ENCODE data around the gene COQ8A. TPM values are rescaled to one million over a fixed set of nuclear protein-coding genes. Genes with fewer than 3 reads are reported as not detected.

COQ8A gene
- polyA plus RNA-seq, 1 donor from 2014 or later, result 13.2 TPM

DNA sequence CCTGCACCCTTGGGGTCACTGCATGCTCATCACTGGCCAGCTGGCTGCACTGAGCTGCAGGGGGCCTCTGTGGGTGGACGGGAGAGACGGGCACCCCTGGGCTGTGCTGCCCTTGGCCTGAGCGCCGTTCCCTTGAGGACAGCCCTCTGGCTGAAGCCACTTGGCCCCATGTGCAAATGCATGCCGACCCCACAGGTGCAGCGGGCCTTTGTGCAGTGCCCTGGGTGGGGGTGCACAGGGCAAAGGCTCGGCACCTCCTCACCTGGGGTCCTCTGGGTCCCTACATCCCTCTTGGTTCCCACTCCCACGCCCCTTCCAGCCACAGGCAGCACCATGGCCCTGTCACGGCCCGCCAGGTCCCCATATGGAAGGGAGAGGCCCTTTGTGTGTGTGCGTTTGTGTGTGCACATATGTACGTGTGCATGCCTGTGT is 41.3 kb downstream of the COQ8A start:
- no peaks in the 10 kb centered on the region for H4K20me1 ChIP-seq (ENCODE audit: insufficient read depth)
- H3K4me2 ChIP-seq (ENCODE audit: low read length), result no peak overlapping the region
- no peak overlapping the region for H3K9ac ChIP-seq (ENCODE audit: low read length)
- no peaks in the 10 kb centered on the region for H3K27me3 ChIP-seq (ENCODE audit: insufficient read depth, low read depth, low read length)
- H3K79me2 ChIP-seq (replicated peaks; ENCODE audit: insufficient read depth, low read length), result no peaks in the 10 kb centered on the region
- no peaks in the 10 kb centered on the region for H3K9me2 ChIP-seq (ENCODE audit: insufficient read depth, low read length)
- no peaks in the 10 kb centered on the region for H3K36me3 ChIP-seq (ENCODE audit: insufficient read depth, low read length)
- no peak for TF ChIP-seq EP300 (conservative IDR thresholded peaks at IDR 0.05; ENCODE audit: poor library complexity, severe bottlenecking)
- no peak for TF ChIP-seq REST (IDR thresholded peaks at IDR 0.05; ENCODE audit: borderline replicate concordance)
- TF ChIP-seq EZH2 (IDR thresholded peaks at IDR 0.05; ENCODE audit: borderline replicate concordance, insufficient read depth, low read length, poor library complexity, severe bottlenecking), result no peak
- no peak for TF ChIP-seq MXI1 (conservative IDR thresholded peaks at IDR 0.05; ENCODE audit: poor library complexity, severe bottlenecking)
- TF ChIP-seq SMC3 (conservative IDR thresholded peaks at IDR 0.05; ENCODE audit: poor library complexity), result no peak
- TF ChIP-seq RAD21 (conservative IDR thresholded peaks at IDR 0.05), result no peak
- no peak for TF ChIP-seq TAF1 (IDR thresholded peaks at IDR 0.05; ENCODE audit: low read depth)
- TF ChIP-seq POLR2AphosphoS5 (IDR thresholded peaks at IDR 0.05), result no peak
- TF ChIP-seq, protein P1, sequence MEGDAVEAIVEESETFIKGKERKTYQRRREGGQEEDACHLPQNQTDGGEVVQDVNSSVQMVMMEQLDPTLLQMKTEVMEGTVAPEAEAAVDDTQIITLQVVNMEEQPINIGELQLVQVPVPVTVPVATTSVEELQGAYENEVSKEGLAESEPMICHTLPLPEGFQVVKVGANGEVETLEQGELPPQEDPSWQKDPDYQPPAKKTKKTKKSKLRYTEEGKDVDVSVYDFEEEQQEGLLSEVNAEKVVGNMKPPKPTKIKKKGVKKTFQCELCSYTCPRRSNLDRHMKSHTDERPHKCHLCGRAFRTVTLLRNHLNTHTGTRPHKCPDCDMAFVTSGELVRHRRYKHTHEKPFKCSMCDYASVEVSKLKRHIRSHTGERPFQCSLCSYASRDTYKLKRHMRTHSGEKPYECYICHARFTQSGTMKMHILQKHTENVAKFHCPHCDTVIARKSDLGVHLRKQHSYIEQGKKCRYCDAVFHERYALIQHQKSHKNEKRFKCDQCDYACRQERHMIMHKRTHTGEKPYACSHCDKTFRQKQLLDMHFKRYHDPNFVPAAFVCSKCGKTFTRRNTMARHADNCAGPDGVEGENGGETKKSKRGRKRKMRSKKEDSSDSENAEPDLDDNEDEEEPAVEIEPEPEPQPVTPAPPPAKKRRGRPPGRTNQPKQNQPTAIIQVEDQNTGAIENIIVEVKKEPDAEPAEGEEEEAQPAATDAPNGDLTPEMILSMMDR (IDR thresholded peaks at IDR 0.05; ENCODE audit: poor library complexity, severe bottlenecking), result no peak
- H3K27ac ChIP-seq (ENCODE audit: low read length), result no peak overlapping the region
- H2AFZ ChIP-seq (ENCODE audit: low read depth, low read length), result no peak overlapping the region
- H3F3A ChIP-seq (ENCODE audit: insufficient read depth, low read length, poor library complexity, severe bottlenecking), result no peaks in the 10 kb centered on the region
- H3K4me3 ChIP-seq (ENCODE audit: low read length), result no peak overlapping the region
- no peaks in the 10 kb centered on the region for H3K9me3 ChIP-seq (ENCODE audit: low read length)

DNA sequence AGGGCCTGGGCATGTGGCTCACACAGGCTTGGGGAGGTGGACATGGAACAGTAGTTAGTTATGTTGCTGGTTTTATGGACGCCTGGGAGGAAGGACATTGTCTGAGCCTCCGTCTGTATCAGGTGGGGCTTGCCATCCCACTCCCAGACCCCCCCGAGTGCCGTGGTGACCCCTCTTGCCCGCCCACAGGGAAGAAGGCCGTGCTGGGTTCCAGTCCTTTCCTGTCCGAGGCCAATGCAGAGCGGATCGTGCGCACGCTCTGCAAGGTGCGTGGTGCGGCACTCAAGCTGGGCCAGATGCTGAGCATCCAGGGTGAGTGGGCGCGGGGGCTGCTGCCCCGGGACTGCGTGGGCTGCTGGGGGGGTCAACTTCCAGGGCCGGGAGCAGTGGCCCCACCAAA is 41.7 kb downstream of the COQ8A start:
- no peak overlapping the region for H3K9ac ChIP-seq (ENCODE audit: low read length)
- no peak for TF ChIP-seq POLR2AphosphoS5 (IDR thresholded peaks at IDR 0.05)
- no peak for TF ChIP-seq REST (IDR thresholded peaks at IDR 0.05; ENCODE audit: borderline replicate concordance)
- no peak for TF ChIP-seq SMC3 (conservative IDR thresholded peaks at IDR 0.05; ENCODE audit: poor library complexity)
- no peak for TF ChIP-seq MXI1 (conservative IDR thresholded peaks at IDR 0.05; ENCODE audit: poor library complexity, severe bottlenecking)
- TF ChIP-seq EP300 (conservative IDR thresholded peaks at IDR 0.05; ENCODE audit: poor library complexity, severe bottlenecking), result no peak
- TF ChIP-seq, protein P1 (IDR thresholded peaks at IDR 0.05; ENCODE audit: poor library complexity, severe bottlenecking), result no peak
- no peak for TF ChIP-seq RAD21 (conservative IDR thresholded peaks at IDR 0.05)
- no peak for TF ChIP-seq EZH2 (IDR thresholded peaks at IDR 0.05; ENCODE audit: borderline replicate concordance, insufficient read depth, low read length, poor library complexity, severe bottlenecking)
- TF ChIP-seq TAF1 (IDR thresholded peaks at IDR 0.05; ENCODE audit: low read depth), result no peak
- H3K4me3 ChIP-seq (ENCODE audit: low read length), result no peak overlapping the region
- H3K4me2 ChIP-seq (ENCODE audit: low read length), result no peak overlapping the region
- no peak overlapping the region for H2AFZ ChIP-seq (ENCODE audit: low read depth, low read length)
- no peaks in the 10 kb centered on the region for H3K9me3 ChIP-seq (ENCODE audit: low read length)
- H4K20me1 ChIP-seq (ENCODE audit: insufficient read depth), result no peaks in the 10 kb centered on the region
- no peaks in the 10 kb centered on the region for H3K36me3 ChIP-seq (ENCODE audit: insufficient read depth, low read length)
- H3K79me2 ChIP-seq (replicated peaks; ENCODE audit: insufficient read depth, low read length), result no peaks in the 10 kb centered on the region
- no peaks in the 10 kb centered on the region for H3F3A ChIP-seq (ENCODE audit: insufficient read depth, low read length, poor library complexity, severe bottlenecking)
- no peaks in the 10 kb centered on the region for H3K27me3 ChIP-seq (ENCODE audit: insufficient read depth, low read depth, low read length)
- H3K27ac ChIP-seq (ENCODE audit: low read length), result no peak overlapping the region
- no peaks in the 10 kb centered on the region for H3K9me2 ChIP-seq (ENCODE audit: insufficient read depth, low read length)

Data from neural cell (in vitro differentiated cells).